Hepatocyte (in vitro differentiated cells): ENCODE measurements around the gene NEFH.

Experiments
- CTCF ChIP-seq: fragments of 200-600 bp; sonication (generic); IDR thresholded peaks from 2 replicates; pipeline ENCODE4 v1.5.1; 2016; ENCODE audit warnings: antibody characterized with exemption, mild to moderate bottlenecking; ENCODE audit not compliant: poor library complexity
- EZH2 ChIP-seq: fragments of 200-600 bp; sonication (generic); IDR thresholded peaks from 2 replicates; pipeline ENCODE4 v1.6.1; 2016; ENCODE audit warnings: antibody characterized with exemption, mild to moderate bottlenecking, borderline replicate concordance
- EZH2phosphoT487 ChIP-seq: fragments of 200-600 bp; sonication (generic); IDR thresholded peaks from one replicate; pipeline ENCODE4 v1.6.1; 2018; ENCODE audit warnings: antibody characterized with exemption, mild to moderate bottlenecking, low read depth, moderate library complexity; ENCODE audit not compliant: unreplicated experiment, severe bottlenecking

- TF ChIP-seq CTCF, result no peak
- TF ChIP-seq EZH2phosphoT487, result no peak
- TF ChIP-seq EZH2, result no peak
Measured at GRCh38 chr22:29503811-29504372, 23.9 kb downstream of the NEFH start.
